Naive thymus-derived CD4-positive, alpha-beta T cell (primary cell): ENCODE data around the gene TTC12. TPM values are rescaled to one million over a fixed set of nuclear protein-coding genes. Genes with fewer than 3 reads are reported as not detected.

Source experiments
- ATAC-seq: fragments of 150-1000 bp; cut with Tn5 transposase; 2 replicates; pipeline ENCODE4 v1.10.0; 2021; ENCODE audit warnings: mild to moderate bottlenecking, moderate library complexity
- CTCF ChIA-PET: fragments of 350-600 bp; sonication (Branson Sonifier 250); formaldehyde crosslinking; loops from one replicate; lab custom pipeline; 2021; ENCODE audit warnings: antibody characterized with exemption; lab: Charles Lee
- POLR2A ChIA-PET: fragments of 350-600 bp; sonication (Branson Sonifier 250); formaldehyde crosslinking; loops from one replicate; lab custom pipeline; 2021; ENCODE audit warnings: antibody characterized with exemption, inconsistent platforms; lab: Charles Lee
- DNase-seq, 9 donors: peaks; one replicate each; pipeline versions ENCODE4 v3.0.0 to v3.0.0-alpha.2; 2020 to 2022; ENCODE audit warnings: mixed read lengths in 1 of 9
- H3K27ac ChIP-seq: one replicate; pipeline ENCODE4 v1.7.0; 2013; ENCODE audit warnings: mild to moderate bottlenecking, low read depth, low read length, moderate library complexity
- H3K27me3 ChIP-seq, 2 donors: one replicate each; pipeline ENCODE4 v1.7.0; 2013; ENCODE audit warnings: low read length in 2 of 2, mild to moderate bottlenecking in 2 of 2, moderate library complexity in 2 of 2; ENCODE audit not compliant: control insufficient read depth in 2 of 2, insufficient read depth in 2 of 2
- H3K36me3 ChIP-seq, 3 experiments: 1 replicate in 2 of 3; 2 replicates in 1 of 3; pipeline ENCODE4 v1.7.0; 2013; ENCODE audit warnings: low read length in 3 of 3, mild to moderate bottlenecking in 3 of 3, moderate library complexity in 1 of 3; ENCODE audit not compliant: insufficient read depth in 3 of 3, control insufficient read depth in 2 of 3
- H3K4me1 ChIP-seq, 2 donors: one replicate each; pipeline ENCODE4 v1.7.0; 2013; ENCODE audit warnings: low read length in 2 of 2, mild to moderate bottlenecking in 2 of 2, moderate library complexity in 1 of 2; ENCODE audit not compliant: control insufficient read depth in 2 of 2, insufficient read depth in 2 of 2
- H3K4me3 ChIP-seq: 2 replicates; pipeline ENCODE4 v1.7.0; 2013; ENCODE audit warnings: mild to moderate bottlenecking, low read length
- H3K9me3 ChIP-seq, 3 experiments: 1 replicate in 2 of 3; 2 replicates in 1 of 3; pipeline ENCODE4 v1.7.0; 2013; ENCODE audit warnings: low read length in 3 of 3; ENCODE audit not compliant: control insufficient read depth in 2 of 3
- H3K27ac Mint-ChIP-seq, 9 donors: one replicate each; pipeline ENCODE4 v1.8.0; 2020 to 2022; ENCODE audit warnings: mixed read lengths in 9 of 9, mild to moderate bottlenecking in 8 of 9, moderate library complexity in 5 of 9, inconsistent platforms in 2 of 9
- H3K27me3 Mint-ChIP-seq, 5 donors: one replicate each; pipeline ENCODE4 v1.8.0; 2021 to 2022; ENCODE audit warnings: mixed read lengths in 5 of 5, mild to moderate bottlenecking in 1 of 5
- H3K36me3 Mint-ChIP-seq, 5 donors: one replicate each; pipeline ENCODE4 v1.8.0; 2020 to 2022; ENCODE audit warnings: mixed read lengths in 5 of 5, mild to moderate bottlenecking in 3 of 5, inconsistent platforms in 1 of 5
- H3K4me1 Mint-ChIP-seq, 7 donors: one replicate each; pipeline ENCODE4 v1.8.0; 2020 to 2022; ENCODE audit warnings: mixed read lengths in 7 of 7, mild to moderate bottlenecking in 3 of 7, inconsistent platforms in 1 of 7
- H3K4me3 Mint-ChIP-seq, 10 donors: one replicate each; pipeline ENCODE4 v1.8.0; 2020 to 2022; ENCODE audit warnings: mild to moderate bottlenecking in 10 of 10, mixed read lengths in 10 of 10, moderate library complexity in 6 of 10, inconsistent platforms in 2 of 10
- H3K9me3 Mint-ChIP-seq, 11 donors: one replicate each; pipeline ENCODE4 v1.8.0; 2020 to 2022; ENCODE audit warnings: mixed read lengths in 11 of 11, mild to moderate bottlenecking in 4 of 11, inconsistent platforms in 1 of 11, moderate library complexity in 1 of 11
- intact Hi-C, 2 donors: fragments of 100-400 bp; cut with micrococcal nuclease; formaldehyde crosslinking; loops; one replicate each; pipeline ENCODE4 v1.15.1; 2023
- polyA plus RNA-seq, 2 donors: library from polyadenylated mRNA; unstranded; fragments of 300-500 nt; fragmentation: Illumina TruSeq; gene quantifications; one replicate each; pipeline ENCODE4 v1.2.3, GENCODE V29; 2021
- total RNA-seq, 6 experiments: library from RNA in 5 of 6; stranded (reverse) in 5 of 6; gene quantifications; 1 replicate in 5 of 6; 2 replicates in 1 of 6; pipeline ENCODE4 v1.2.3 and lab custom pipeline; 2021 to 2026

Gene TTC12
- total and polyA plus RNA-seq, 7 experiments from 2014 or later = 8.2 to 84.5 (median 45.1) TPM

- no peak overlapping the region for H3K4me3 Mint-ChIP-seq
- Histone ChIP-seq H3K9me3 (no peaks in the 10 kb centered on the region), H3K4me1 (no peaks in the 10 kb centered on the region), H3K27me3 (no peaks in the 10 kb centered on the region), H3K4me3 (no peak overlapping the region), H3K27ac (no peak overlapping the region), H3K36me3 (no peaks in the 10 kb centered on the region)
- intact Hi-C loops = no loop called here
- no peaks in the 10 kb centered on the region for H3K9me3 Mint-ChIP-seq
- ATAC-seq (no peak), DNase-seq (no peak)
- peaks cover 0 to 4% (median 2%) of the 10 kb centered on the region in 5 donors for H3K27me3 Mint-ChIP-seq
- POLR2A ChIA-PET = no interaction called here
- H3K36me3 Mint-ChIP-seq = no peaks in the 10 kb centered on the region
- CTCF ChIA-PET = no interaction called here
- no peak overlapping the region for H3K27ac Mint-ChIP-seq
- peaks cover 0 to 2% (median 0%) of the 10 kb centered on the region in 7 donors for H3K4me1 Mint-ChIP-seq
Measured at GRCh38 chr11:113271551-113272245, 42.7 kb upstream of the TTC12 start.

DNA sequence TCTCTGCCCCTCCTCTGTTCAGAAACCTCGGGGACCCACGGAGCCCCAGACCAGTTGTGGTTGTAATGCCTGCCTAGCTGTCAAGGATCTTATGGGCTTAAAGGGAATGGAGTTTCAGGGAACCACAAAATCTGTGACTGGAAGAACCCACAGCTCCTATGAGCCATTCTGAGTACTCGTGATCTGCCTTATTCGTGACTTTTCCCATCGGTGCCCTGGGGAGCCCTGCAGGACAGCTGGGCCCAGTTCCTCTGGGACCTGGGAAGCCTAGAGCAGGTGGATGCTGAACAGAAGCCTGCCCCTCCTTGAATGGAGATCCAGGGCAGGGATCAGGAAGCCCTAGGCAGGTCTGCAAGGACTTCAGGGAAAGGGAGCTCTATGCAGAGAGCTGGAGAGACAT lies 42.1 kb upstream of the TTC12 start:
- intact Hi-C loops = no loop called here
- Mint-ChIP-seq H3K4me3 (no peak overlapping the region), H3K27me3 (peaks cover 0 to 4% (median 0%) of the 10 kb centered on the region in 5 donors), H3K4me1 (no peaks in the 10 kb centered on the region), H3K9me3 (no peaks in the 10 kb centered on the region), H3K27ac (no peak overlapping the region), H3K36me3 (no peaks in the 10 kb centered on the region)
- no peak for ATAC-seq
- Histone ChIP-seq H3K27ac (no peak overlapping the region), H3K27me3 (no peaks in the 10 kb centered on the region), H3K4me3 (no peak overlapping the region), H3K9me3 (no peaks in the 10 kb centered on the region), H3K36me3 (no peaks in the 10 kb centered on the region), H3K4me1 (no peaks in the 10 kb centered on the region)
- CTCF ChIA-PET = no interaction called here
- POLR2A ChIA-PET = no interaction called here
- no peak for DNase-seq

- Mint-ChIP-seq H3K36me3 (no peaks in the 10 kb centered on the region), H3K27me3 (peaks cover 0 to 4% (median 0%) of the 10 kb centered on the region in 5 donors), H3K4me3 (no peak overlapping the region), H3K4me1 (no peaks in the 10 kb centered on the region), H3K27ac (no peak overlapping the region), H3K9me3 (no peaks in the 10 kb centered on the region)
- ChIA-PET CTCF (no interaction called here), POLR2A (no interaction called here)
- DNase-seq (no peak), ATAC-seq (no peak)
- H3K4me1 ChIP-seq = no peaks in the 10 kb centered on the region
- H3K27ac ChIP-seq = no peak overlapping the region
- H3K4me3 ChIP-seq = no peak overlapping the region
- H3K9me3 ChIP-seq = no peaks in the 10 kb centered on the region
- no peaks in the 10 kb centered on the region for H3K27me3 ChIP-seq
- H3K36me3 ChIP-seq = no peaks in the 10 kb centered on the region
- intact Hi-C loops = no loop called here
Measured at GRCh38 chr11:113272927-113273615, 41.3 kb upstream of the TTC12 start.

GRCh38 chr11:113273720-113274119 lies 40.7 kb upstream of the TTC12 start:
- ATAC-seq (no peak), DNase-seq (no peak)
- no peaks in the 10 kb centered on the region for H3K9me3 Mint-ChIP-seq
- H3K4me3 Mint-ChIP-seq = no peak overlapping the region
- CTCF ChIA-PET = no interaction called here
- no peak overlapping the region for H3K4me3 ChIP-seq
- H3K4me1 Mint-ChIP-seq = peaks cover 0 to 6% (median 0%) of the 10 kb centered on the region in 7 donors
- H3K27ac Mint-ChIP-seq = no peak overlapping the region
- H3K4me1 ChIP-seq = no peaks in the 10 kb centered on the region
- POLR2A ChIA-PET = no interaction called here
- no peaks in the 10 kb centered on the region for H3K36me3 ChIP-seq
- intact Hi-C loops = no loop called here
- H3K27ac ChIP-seq = no peak overlapping the region
- peaks cover 0 to 4% (median 0%) of the 10 kb centered on the region in 5 donors for H3K27me3 Mint-ChIP-seq
- H3K36me3 Mint-ChIP-seq = peaks cover 0 to 4% (median 0%) of the 10 kb centered on the region in 5 donors
- H3K27me3 ChIP-seq = no peaks in the 10 kb centered on the region
- no peaks in the 10 kb centered on the region for H3K9me3 ChIP-seq

DNA sequence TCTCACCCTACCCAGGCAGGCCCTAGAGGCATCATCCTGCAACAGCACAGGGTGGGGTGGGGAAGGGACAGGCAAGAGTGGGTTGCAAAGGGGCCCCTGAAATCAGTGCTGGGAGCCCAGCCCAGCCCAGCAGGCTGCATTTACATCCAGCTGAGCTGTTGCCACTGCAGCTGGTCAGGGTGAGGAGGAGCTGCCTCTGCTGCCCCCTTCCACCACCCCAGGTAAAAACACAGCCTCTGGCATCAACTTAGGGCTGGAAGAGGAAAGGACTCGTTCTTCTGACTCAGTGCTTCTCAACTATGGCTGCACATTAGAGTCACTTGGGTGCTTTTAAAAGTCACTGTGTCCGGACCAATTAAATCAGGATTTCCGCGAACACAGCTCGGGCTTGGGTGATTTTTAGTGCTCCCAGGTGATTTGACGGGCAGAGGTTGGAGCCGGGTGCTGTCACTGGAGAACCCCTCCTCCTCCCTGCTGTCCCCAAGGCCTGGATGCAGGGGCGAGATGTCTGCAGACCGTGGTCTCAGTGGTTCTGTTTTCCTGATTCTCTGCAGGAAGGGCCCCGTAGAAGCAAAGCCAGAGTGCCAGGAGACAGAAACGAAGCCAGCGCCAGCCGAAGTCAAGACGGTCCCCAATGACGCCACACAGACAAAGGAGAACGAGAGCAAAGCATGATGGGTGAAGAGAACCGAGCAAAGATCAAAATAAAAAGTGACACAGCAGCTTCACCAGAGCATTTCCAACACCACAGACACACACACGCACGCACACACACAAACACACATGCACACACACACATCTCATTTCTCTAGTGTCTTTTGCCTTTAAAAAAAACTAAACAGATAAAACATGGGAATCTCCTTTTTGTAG lies 39.4 kb upstream of the TTC12 start:
- CTCF ChIA-PET = no interaction called here
- Mint-ChIP-seq H3K27me3 (peaks cover 0 to 4% (median 0%) of the 10 kb centered on the region in 5 donors), H3K4me3 (no peak overlapping the region), H3K36me3 (peaks cover 0 to 4% (median 0%) of the 10 kb centered on the region in 5 donors), H3K27ac (peak overlapping the region in 1 of 9 donors; percentile 38), H3K9me3 (no peaks in the 10 kb centered on the region), H3K4me1 (peaks cover 0 to 9% (median 0%) of the 10 kb centered on the region in 7 donors)
- no peak for ATAC-seq
- Histone ChIP-seq H3K4me1 (no peaks in the 10 kb centered on the region), H3K9me3 (no peaks in the 10 kb centered on the region), H3K4me3 (no peak overlapping the region), H3K36me3 (no peaks in the 10 kb centered on the region), H3K27ac (no peak overlapping the region), H3K27me3 (no peaks in the 10 kb centered on the region)
- POLR2A ChIA-PET = no interaction called here
- intact Hi-C loops = no loop called here
- no peak for DNase-seq

DNA sequence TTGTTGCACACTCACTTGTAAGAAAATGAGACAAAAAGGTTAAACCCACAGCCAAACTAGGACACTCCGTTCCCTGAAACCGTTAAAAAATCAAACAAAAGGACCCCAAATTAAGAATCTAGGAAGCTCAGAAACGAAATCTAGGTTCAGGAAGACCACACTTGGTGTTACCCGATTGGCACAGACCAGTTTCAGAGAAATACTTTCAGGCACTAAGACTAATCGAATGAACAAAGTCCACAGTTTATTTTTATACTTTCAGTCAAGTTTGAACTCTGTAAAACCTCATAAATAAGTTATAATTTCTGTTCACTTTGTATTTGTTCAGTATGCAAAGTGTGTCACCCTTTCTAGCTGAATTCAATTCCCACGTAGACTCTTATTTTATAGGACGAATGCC lies 38.8 kb upstream of the TTC12 start:
- DNase-seq = no peak
- Mint-ChIP-seq H3K36me3 (peaks cover 0 to 4% (median 0%) of the 10 kb centered on the region in 5 donors), H3K27me3 (peaks cover 0 to 2% (median 0%) of the 10 kb centered on the region in 5 donors), H3K9me3 (no peaks in the 10 kb centered on the region), H3K4me1 (peaks cover 0 to 9% (median 0%) of the 10 kb centered on the region in 7 donors), H3K4me3 (no peak overlapping the region), H3K27ac (no peak overlapping the region)
- CTCF ChIA-PET = no interaction called here
- no peaks in the 10 kb centered on the region for H3K4me1 ChIP-seq
- ATAC-seq = no peak
- H3K27ac ChIP-seq = no peak overlapping the region
- intact Hi-C loops = no loop called here
- H3K27me3 ChIP-seq = no peaks in the 10 kb centered on the region
- no peaks in the 10 kb centered on the region for H3K9me3 ChIP-seq
- no peaks in the 10 kb centered on the region for H3K36me3 ChIP-seq
- no peak overlapping the region for H3K4me3 ChIP-seq
- POLR2A ChIA-PET = no interaction called here
